ENCODE results near the gene PRR20B.
"Not testable (repeated sequence)": the region's sequence is repeated elsewhere in the genome, so short reads cannot be mapped to it uniquely, and the experiment has no call there.

Gene PRR20B

DNA sequence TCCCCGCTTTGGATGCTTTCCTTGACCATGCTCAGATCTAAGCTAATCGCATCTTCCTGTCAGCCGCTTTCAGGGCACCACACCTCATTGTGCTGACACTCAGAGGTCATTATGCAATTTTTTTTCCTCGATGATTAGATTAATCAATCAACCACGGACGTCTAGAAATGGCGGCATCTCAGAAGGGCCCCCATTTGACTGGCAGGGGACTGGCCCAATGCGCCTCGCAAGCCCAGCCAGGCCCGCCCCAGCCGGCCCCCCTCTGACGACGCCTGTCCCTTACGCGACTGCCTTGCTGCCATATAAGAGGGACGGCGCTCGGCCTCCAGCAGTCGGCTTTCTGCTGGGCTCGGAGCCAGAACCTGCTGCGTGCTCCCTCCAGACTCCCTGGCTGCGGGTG is at the start of gene PRR20B:
Gene PRR20B (plus strand): TSS at position 301 of the 400 bp plus-strand sequence. CDS start 387 bp downstream, outside the sequence.
- not testable (repeated sequence) for DNase-seq

DNA sequence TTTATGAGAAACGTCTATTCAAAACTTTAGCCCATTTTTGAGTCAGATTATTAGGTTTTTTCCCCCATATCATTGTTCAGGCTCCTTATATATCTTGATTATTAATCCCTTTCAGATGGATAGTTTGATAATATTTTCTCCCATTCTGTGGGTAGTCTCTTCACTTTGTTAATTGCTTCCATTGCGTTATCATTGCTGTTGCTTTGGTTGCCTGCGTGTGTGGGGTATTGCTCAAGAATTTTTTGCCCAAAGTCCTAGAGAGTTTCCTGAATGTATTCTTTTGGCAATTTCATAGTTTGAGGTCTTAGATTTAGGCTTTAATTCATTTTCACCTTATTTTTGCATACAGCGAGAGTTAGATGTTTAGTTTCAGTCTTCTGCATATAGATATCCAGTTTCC is 32.3 kb upstream of the PRR20B start:
- DNase-seq: no peak

DNA sequence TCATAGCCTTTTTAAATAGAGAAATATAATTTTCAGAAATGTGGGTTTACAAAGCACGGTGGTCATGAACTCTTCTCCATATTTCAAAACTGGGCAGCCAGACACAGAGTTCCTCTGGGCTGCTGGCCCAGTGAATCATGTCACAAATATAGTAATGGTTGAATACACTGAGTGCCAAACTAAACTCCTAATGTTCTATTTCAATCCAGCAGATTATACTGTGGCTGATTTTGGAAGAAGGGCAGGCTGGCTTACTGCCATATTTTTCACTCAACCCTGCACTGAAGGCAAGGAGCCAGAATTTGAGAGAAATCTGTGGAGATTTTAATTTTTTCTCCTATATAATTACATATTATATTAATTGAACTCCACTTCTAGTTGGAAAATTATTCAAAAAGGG is 23.6 kb upstream of the PRR20B start:
- peak; percentile 75 for DNase-seq

DNA sequence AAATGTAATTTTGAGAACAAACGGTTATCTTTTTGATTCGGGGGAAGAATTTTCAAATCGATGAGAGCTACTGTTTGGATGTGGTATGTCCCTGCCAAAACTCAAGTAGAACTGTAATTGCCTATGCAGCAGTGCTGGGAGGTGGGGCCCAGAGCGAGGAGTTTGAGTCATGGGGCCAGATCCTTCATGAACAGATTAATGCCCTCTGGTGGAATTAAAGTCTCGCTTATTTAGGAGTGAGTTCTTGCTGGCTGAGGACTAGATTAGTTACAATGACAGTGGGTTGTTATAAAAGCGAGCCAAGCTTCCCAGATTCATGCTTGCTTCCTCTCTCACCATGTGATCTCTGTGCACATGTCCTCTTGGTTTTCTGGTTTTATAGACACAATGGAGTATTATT is 18.4 kb upstream of the PRR20B start:
- DNase-seq: no peak

DNA sequence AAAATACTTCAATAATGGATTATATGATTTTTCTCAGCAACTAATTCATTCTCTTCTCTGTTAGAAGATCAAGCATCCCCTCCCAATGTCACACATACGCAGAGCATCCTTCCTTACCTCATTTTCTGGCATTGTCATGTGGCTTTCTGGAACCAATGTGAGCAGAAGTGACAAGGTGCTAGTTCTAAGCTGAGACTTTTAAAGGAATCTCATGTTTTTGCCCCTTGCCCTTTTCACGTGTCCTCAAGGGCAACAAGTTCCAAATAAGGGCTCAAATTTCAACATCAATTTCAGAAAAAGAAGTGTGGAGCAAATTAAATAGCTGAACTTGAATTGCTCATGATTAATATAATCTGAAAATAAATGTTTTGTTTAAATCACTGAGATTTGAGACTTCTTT is 11.2 kb upstream of the PRR20B start:
- no peak for DNase-seq

DNA sequence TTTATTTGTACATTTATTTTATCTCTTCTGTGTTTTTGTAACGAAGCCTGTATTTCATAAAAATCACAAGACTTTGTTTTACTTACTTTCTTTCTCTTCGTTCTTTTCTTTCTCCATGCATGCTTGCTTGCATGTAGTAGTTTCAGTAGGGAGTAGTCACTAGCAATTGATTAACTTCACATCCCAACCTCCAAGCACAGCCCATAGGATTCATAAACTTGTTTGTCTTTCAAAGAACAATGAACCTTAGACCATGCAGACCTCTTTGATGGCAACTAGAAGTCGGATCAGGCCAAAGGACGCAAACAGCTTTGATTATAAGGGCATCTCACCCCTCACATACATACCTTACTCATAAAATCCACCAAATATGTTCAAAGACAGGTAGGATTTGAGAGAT is 9.7 kb upstream of the PRR20B start:
- no peak for DNase-seq

DNA sequence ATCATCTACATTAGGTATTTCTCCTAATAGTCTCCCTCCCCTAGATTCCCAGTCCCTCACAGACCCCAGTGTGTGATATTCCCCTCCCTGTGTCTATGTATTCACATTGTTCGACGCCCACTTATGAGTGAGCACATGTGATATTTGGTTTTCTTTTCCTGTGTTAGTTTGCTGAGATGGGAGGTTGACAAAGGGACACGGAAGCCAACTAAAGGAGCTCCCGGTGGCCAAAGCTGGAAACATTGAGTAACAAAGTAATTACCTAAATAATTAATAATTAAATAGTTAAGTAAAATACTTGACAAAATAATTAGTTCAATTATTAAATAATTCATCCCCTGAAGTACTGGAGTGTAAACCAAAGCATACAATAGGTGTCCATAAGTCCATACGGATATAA is 8.3 kb upstream of the PRR20B start:
- no peak for DNase-seq

DNA sequence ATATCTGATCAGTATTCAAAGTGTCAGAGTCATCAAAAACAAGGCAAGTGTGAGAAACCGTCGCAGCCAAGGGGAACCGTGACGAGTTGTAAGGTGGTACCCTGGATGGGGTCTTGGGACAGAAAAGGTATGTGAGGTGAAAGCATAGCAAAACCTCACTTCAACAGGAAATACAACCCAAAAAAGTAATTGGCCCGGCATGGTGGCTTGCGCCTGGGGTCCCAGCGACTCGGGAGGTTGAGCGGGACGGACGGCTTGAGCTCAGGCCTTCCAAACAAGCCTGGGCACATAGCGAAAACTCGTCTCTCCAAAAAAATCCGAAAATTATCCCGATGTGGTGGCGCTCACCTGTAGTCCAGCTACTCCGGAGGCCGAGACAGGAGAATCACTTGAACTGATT is 7.5 kb upstream of the PRR20B start:
- DNase-seq: not testable (repeated sequence)

DNA sequence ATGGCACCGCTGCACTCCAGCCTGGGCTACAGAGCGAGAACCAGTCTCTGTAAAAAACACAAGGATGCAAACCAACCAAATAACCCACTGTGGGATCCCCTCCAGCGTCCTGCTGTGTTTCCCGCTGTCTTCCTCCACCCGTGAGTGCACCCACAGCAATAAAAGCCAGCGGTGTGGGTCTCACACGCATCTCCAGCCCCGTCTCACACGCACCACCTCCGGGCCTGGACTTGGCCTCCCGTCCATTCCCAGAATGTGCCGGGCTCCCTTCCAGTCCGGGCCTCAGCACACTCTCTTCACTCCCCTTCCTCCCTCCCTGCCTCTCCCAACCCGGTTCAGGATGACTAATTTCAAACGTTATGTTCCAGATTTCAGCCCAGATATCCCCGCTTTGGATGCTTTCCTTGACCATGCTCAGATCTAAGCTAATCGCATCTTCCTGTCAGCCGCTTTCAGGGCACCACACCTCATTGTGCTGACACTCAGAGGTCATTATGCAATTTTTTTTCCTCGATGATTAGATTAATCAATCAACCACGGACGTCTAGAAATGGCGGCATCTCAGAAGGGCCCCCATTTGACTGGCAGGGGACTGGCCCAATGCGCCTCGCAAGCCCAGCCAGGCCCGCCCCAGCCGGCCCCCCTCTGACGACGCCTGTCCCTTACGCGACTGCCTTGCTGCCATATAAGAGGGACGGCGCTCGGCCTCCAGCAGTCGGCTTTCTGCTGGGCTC is 6.9 kb upstream of the PRR20B start, which contains the start of gene PRR20A:
Gene PRR20A (plus strand): TSS at position 684 of the 734 bp plus-strand sequence. CDS start 387 bp downstream, outside the sequence.
- DNase-seq: not testable (repeated sequence)

DNA sequence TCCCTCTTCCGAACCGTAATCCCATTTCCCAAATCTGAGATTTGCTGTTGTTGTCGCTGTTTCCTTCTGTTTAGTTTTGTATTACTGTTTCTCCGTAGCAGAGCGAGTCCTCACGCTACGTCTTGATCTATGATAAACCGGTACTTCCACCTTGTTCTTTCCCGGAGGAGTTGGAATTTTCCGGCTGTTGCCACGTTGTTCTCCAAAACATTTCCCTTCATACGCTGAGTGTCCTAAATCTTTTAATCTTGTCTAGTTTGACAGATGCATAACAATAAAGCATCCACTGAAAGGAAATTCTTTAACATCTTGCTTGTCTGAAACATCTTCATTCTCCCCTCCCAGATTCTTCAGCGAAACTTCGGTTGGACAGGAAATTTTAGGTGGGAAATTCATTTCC is 818 bp downstream of the PRR20B start:
- not testable (repeated sequence) for DNase-seq

DNA sequence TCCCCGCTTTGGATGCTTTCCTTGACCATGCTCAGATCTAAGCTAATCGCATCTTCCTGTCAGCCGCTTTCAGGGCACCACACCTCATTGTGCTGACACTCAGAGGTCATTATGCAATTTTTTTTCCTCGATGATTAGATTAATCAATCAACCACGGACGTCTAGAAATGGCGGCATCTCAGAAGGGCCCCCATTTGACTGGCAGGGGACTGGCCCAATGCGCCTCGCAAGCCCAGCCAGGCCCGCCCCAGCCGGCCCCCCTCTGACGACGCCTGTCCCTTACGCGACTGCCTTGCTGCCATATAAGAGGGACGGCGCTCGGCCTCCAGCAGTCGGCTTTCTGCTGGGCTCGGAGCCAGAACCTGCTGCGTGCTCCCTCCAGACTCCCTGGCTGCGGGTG is 6.5 kb downstream of the PRR20B start, which contains the start of gene PRR20C:
Gene PRR20C (plus strand): TSS at position 301 of the 400 bp plus-strand sequence. CDS start 387 bp downstream, outside the sequence.
- DNase-seq: not testable (repeated sequence)

DNA sequence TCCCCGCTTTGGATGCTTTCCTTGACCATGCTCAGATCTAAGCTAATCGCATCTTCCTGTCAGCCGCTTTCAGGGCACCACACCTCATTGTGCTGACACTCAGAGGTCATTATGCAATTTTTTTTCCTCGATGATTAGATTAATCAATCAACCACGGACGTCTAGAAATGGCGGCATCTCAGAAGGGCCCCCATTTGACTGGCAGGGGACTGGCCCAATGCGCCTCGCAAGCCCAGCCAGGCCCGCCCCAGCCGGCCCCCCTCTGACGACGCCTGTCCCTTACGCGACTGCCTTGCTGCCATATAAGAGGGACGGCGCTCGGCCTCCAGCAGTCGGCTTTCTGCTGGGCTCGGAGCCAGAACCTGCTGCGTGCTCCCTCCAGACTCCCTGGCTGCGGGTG is 13.0 kb downstream of the PRR20B start, which contains the start of gene PRR20D:
Gene PRR20D (plus strand): TSS at position 301 of the 400 bp plus-strand sequence. CDS start 387 bp downstream, outside the sequence.
- not testable (repeated sequence) for DNase-seq

DNA sequence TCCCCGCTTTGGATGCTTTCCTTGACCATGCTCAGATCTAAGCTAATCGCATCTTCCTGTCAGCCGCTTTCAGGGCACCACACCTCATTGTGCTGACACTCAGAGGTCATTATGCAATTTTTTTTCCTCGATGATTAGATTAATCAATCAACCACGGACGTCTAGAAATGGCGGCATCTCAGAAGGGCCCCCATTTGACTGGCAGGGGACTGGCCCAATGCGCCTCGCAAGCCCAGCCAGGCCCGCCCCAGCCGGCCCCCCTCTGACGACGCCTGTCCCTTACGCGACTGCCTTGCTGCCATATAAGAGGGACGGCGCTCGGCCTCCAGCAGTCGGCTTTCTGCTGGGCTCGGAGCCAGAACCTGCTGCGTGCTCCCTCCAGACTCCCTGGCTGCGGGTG is 19.6 kb downstream of the PRR20B start, which contains the start of gene PRR20E:
Gene PRR20E (plus strand): TSS at position 301 of the 400 bp plus-strand sequence. CDS start 387 bp downstream, outside the sequence.
- not testable (repeated sequence) for DNase-seq

DNA sequence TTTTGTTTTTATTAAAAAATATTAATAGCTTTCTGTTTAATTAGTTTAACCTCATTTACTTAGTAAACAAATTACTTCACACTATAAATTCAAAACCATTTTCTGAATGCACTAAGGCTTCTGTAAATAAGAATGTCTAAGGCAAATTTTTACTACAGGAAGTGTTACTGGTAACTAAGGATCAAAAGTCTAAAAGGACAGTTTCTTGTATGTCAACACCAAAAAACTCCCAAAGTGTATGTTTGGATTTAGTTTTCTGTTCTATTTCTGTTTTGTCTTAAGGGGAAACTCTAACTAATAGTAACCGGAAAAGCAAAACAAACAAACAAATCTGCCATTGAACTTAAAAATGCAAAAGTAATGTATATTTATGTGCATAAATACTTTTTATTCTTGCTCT is 44.4 kb downstream of the PRR20B start:
- no peak for DNase-seq
